GM23338 (cell line): ENCODE data around the gene NT5DC2. TPM values are rescaled to one million over a fixed set of nuclear protein-coding genes. Genes with fewer than 3 reads are reported as not detected.

Experiments used
- ATAC-seq: fragments of 200-7000 bp; cut with Tn5 transposase; 3 replicates; pipeline ENCODE4 v1.9.1; 2020
- DNase-seq: peaks from one replicate; pipeline ENCODE4 v3.0.0-alpha.2; 2015; ENCODE audit warnings: low spot score
- H2AFZ ChIP-seq: fragments of 200-600 bp; sonication (generic); 2 replicates; pipeline ENCODE4 v1.8.0; 2016; ENCODE audit warnings: antibody characterized with exemption, mild to moderate bottlenecking, moderate library complexity
- H3F3A ChIP-seq: fragments of 200-600 bp; sonication (generic); replicated peaks from 2 replicates; pipeline ENCODE4 v1.8.0; 2017; ENCODE audit warnings: antibody characterized with exemption, mixed run types, low read depth
- H3K27ac ChIP-seq: fragments of 200-600 bp; sonication (generic); 2 replicates; pipeline ENCODE4 v1.6.1; 2016; ENCODE audit warnings: low read depth
- H3K27me3 ChIP-seq: fragments of 200-600 bp; sonication (generic); 2 replicates; pipeline ENCODE4 v1.8.0; 2016; ENCODE audit warnings: mild to moderate bottlenecking, mixed run types, moderate library complexity; ENCODE audit not compliant: insufficient read depth
- H3K36me3 ChIP-seq: fragments of 200-600 bp; sonication (generic); 2 replicates; pipeline ENCODE4 v1.8.0; 2016; ENCODE audit warnings: mild to moderate bottlenecking; ENCODE audit not compliant: insufficient read depth
- H3K4me1 ChIP-seq: fragments of 200-600 bp; sonication (generic); 2 replicates; pipeline ENCODE4 v1.8.0; 2016; ENCODE audit warnings: mild to moderate bottlenecking, moderate library complexity; ENCODE audit not compliant: insufficient read depth
- H3K4me2 ChIP-seq: fragments of 200-600 bp; sonication (generic); 2 replicates; pipeline ENCODE4 v1.7.1; 2017; ENCODE audit warnings: mixed run types
- H3K4me3 ChIP-seq: fragments of 200-600 bp; sonication (generic); 2 replicates; pipeline ENCODE4 v1.6.1; 2016; ENCODE audit warnings: mixed run types
- H3K79me2 ChIP-seq: fragments of 200-600 bp; sonication (generic); replicated peaks from 2 replicates; pipeline ENCODE4 v1.8.0; 2017; ENCODE audit warnings: mild to moderate bottlenecking; ENCODE audit not compliant: insufficient read depth
- H3K9me2 ChIP-seq: fragments of 200-600 bp; sonication (generic); 2 replicates; pipeline ENCODE4 v1.8.0; 2017; ENCODE audit not compliant: insufficient read depth
- H4K20me1 ChIP-seq: fragments of 200-600 bp; sonication (generic); replicated peaks from 2 replicates; pipeline ENCODE4 v1.8.0; 2017; ENCODE audit warnings: mild to moderate bottlenecking; ENCODE audit not compliant: insufficient read depth
- H3K27ac Mint-ChIP-seq: 2 replicates; pipeline ENCODE4 v1.8.0; 2020; ENCODE audit warnings: inconsistent platforms, mild to moderate bottlenecking, moderate library complexity, mixed read lengths
- H3K27me3 Mint-ChIP-seq: 3 replicates; pipeline ENCODE4 v1.8.0; 2022; ENCODE audit warnings: low read depth, mild to moderate bottlenecking, moderate library complexity, mixed read lengths, inconsistent platforms; ENCODE audit not compliant: insufficient read depth, poor library complexity
- H3K36me3 Mint-ChIP-seq: 3 replicates; pipeline ENCODE4 v1.8.0; 2021; ENCODE audit warnings: low read depth, mild to moderate bottlenecking, inconsistent platforms, moderate library complexity, mixed read lengths
- H3K4me1 Mint-ChIP-seq: 3 replicates; pipeline ENCODE4 v1.8.0; 2020; ENCODE audit warnings: mild to moderate bottlenecking, inconsistent platforms, mixed read lengths
- H3K4me3 Mint-ChIP-seq: 3 replicates; pipeline ENCODE4 v1.8.0; 2021; ENCODE audit warnings: moderate library complexity, mild to moderate bottlenecking, inconsistent platforms, mixed read lengths
- H3K9me3 Mint-ChIP-seq: 3 replicates; pipeline ENCODE4 v1.8.0; 2020; ENCODE audit warnings: moderate library complexity, mild to moderate bottlenecking, inconsistent platforms, mixed read lengths
- POLR2AphosphoS5 ChIP-seq: IDR thresholded peaks from 2 replicates; pipeline ENCODE4 v1.6.1; 2016; ENCODE audit warnings: antibody characterized with exemption, low read depth
- long read RNA-seq: library from polyadenylated mRNA; unstranded; transcript quantifications from one replicate; pipeline ENCODE4 v2.0.0, GENCODE V29; 2020; ENCODE audit not compliant: unreplicated experiment
- polyA plus RNA-seq: library from polyadenylated mRNA; unstranded; fragments of >200 nt; fragmentation: Nextera tagmentation; extraction: Ambion mirVana; gene quantifications from 2 replicates; pipeline ENCODE4 v1.2.1, GENCODE V29; 2016
- total RNA-seq: library from RNA; depleted of rRNA; stranded (reverse); fragments of >200 nt; shearing (Covaris generic); gene quantifications from 2 replicates; pipeline ENCODE4 v1.2.3, GENCODE V29; 2014; rRNA removed
- TF ChIP-seq, protein P1 (sequence below), 2 experiments: fragments of 200-600 bp in 1 of 2; sonication (generic) in 1 of 2; conservative IDR thresholded peaks; 2 replicates each; pipeline versions ENCODE4 v1.5.1 to v1.6.1; 2016 to 2017; ENCODE audit warnings: antibody characterized with exemption in 2 of 2, low read depth in 2 of 2, mild to moderate bottlenecking in 2 of 2, moderate library complexity in 1 of 2
- TF ChIP-seq, protein P2 (sequence below): fragments of 250-450 bp; sonication (Bioruptor Pico); IDR thresholded peaks from 2 replicates; pipeline ENCODE4 v1.5.0; 2020; ENCODE audit warnings: mild to moderate bottlenecking, moderate library complexity

The NT5DC2 gene
- total RNA-seq (287 and 324 TPM in 2 replicates), polyA plus RNA-seq (260 and 269 TPM in 2 replicates)
- long read RNA-seq, transcript NT5DC2-202 (14 exons, 1,795 nt) = major isoform, 20 of 43 reads
- long read RNA-seq, partial matches to known transcripts = 13 of 43 reads
- long read RNA-seq, other reads (novel, unspliced or antisense) = 7 of 43 reads

DNA sequence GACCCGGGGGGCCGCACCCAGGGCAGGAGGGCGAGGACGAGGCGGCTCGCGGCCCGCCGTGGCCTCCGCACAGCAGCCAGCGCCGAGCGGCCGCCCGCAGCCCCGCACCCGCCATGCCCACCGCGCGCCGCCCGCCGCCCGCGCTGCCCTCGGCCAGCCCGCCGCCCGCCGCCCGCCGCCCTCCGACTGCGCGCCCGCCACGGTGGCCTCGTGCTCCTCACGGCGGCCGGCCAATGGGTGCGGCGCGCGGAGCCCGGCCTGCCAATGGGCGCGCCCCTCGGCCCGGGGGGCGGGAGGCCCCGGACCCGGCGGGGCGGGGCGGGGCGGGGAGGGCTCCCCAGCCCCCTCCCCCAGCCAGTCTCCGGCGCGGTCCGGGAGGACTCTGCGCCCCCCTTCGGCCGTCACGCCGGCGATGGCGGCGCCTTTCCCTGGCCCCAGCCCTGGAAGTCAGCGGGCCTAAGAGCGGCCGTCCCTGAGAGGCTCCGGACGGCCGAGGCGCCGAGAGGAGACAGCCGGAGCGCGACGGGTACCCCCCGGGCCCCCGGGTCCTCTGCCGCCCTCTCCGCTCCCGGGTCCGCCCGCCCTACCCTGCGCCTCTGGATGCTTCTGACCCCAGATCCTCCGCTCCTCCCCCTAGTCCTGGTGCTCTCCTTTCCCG, at the start of gene NT5DC2:
NT5DC2 (minus strand) TSS at position 235 of the 658 bp plus-strand sequence; CDS start at position 115, 120 bp downstream.
- Histone ChIP-seq H3K9me2 (no peaks in the 10 kb centered on the region), H2AFZ (peak within 1 kb of the TSS; percentile 76), H3K4me3 (peak within 1 kb of the TSS; percentile 80), H3K27me3 (no peaks in the 10 kb centered on the region), H3K27ac (no peak within 1 kb of the TSS), H3K36me3 (no peaks in the 10 kb centered on the region), H3K79me2 (peaks cover 57% of the 10 kb centered on the region), H3K4me1 (peaks cover 40% of the 10 kb centered on the region), H4K20me1 (peaks cover 32% of the 10 kb centered on the region), H3K4me2 (peak within 1 kb of the TSS; percentile 97), H3F3A (peaks cover 18% of the 10 kb centered on the region)
- H3K9me3 Mint-ChIP-seq = no peaks in the 10 kb centered on the region
- H3K36me3 Mint-ChIP-seq = peaks cover 14% of the 10 kb centered on the region
- no peak within 1 kb of the TSS for H3K27ac Mint-ChIP-seq
- peaks cover 36% of the 10 kb centered on the region for H3K4me1 Mint-ChIP-seq
- peak within 1 kb of the TSS; percentile 84 for H3K4me3 Mint-ChIP-seq
- peak; percentile 77 for DNase-seq
- H3K27me3 Mint-ChIP-seq = peaks cover 23% of the 10 kb centered on the region
- TF ChIP-seq, protein P1, sequence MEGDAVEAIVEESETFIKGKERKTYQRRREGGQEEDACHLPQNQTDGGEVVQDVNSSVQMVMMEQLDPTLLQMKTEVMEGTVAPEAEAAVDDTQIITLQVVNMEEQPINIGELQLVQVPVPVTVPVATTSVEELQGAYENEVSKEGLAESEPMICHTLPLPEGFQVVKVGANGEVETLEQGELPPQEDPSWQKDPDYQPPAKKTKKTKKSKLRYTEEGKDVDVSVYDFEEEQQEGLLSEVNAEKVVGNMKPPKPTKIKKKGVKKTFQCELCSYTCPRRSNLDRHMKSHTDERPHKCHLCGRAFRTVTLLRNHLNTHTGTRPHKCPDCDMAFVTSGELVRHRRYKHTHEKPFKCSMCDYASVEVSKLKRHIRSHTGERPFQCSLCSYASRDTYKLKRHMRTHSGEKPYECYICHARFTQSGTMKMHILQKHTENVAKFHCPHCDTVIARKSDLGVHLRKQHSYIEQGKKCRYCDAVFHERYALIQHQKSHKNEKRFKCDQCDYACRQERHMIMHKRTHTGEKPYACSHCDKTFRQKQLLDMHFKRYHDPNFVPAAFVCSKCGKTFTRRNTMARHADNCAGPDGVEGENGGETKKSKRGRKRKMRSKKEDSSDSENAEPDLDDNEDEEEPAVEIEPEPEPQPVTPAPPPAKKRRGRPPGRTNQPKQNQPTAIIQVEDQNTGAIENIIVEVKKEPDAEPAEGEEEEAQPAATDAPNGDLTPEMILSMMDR (conservative IDR thresholded peaks at IDR 0.05; ENCODE audit: low read depth in 2 of 2) = peak in 1 of 2 experiments; percentile 26; a peak in 1 of 4 replicates
- TF ChIP-seq POLR2AphosphoS5 = peak; percentile 41
- TF ChIP-seq, protein P2, sequence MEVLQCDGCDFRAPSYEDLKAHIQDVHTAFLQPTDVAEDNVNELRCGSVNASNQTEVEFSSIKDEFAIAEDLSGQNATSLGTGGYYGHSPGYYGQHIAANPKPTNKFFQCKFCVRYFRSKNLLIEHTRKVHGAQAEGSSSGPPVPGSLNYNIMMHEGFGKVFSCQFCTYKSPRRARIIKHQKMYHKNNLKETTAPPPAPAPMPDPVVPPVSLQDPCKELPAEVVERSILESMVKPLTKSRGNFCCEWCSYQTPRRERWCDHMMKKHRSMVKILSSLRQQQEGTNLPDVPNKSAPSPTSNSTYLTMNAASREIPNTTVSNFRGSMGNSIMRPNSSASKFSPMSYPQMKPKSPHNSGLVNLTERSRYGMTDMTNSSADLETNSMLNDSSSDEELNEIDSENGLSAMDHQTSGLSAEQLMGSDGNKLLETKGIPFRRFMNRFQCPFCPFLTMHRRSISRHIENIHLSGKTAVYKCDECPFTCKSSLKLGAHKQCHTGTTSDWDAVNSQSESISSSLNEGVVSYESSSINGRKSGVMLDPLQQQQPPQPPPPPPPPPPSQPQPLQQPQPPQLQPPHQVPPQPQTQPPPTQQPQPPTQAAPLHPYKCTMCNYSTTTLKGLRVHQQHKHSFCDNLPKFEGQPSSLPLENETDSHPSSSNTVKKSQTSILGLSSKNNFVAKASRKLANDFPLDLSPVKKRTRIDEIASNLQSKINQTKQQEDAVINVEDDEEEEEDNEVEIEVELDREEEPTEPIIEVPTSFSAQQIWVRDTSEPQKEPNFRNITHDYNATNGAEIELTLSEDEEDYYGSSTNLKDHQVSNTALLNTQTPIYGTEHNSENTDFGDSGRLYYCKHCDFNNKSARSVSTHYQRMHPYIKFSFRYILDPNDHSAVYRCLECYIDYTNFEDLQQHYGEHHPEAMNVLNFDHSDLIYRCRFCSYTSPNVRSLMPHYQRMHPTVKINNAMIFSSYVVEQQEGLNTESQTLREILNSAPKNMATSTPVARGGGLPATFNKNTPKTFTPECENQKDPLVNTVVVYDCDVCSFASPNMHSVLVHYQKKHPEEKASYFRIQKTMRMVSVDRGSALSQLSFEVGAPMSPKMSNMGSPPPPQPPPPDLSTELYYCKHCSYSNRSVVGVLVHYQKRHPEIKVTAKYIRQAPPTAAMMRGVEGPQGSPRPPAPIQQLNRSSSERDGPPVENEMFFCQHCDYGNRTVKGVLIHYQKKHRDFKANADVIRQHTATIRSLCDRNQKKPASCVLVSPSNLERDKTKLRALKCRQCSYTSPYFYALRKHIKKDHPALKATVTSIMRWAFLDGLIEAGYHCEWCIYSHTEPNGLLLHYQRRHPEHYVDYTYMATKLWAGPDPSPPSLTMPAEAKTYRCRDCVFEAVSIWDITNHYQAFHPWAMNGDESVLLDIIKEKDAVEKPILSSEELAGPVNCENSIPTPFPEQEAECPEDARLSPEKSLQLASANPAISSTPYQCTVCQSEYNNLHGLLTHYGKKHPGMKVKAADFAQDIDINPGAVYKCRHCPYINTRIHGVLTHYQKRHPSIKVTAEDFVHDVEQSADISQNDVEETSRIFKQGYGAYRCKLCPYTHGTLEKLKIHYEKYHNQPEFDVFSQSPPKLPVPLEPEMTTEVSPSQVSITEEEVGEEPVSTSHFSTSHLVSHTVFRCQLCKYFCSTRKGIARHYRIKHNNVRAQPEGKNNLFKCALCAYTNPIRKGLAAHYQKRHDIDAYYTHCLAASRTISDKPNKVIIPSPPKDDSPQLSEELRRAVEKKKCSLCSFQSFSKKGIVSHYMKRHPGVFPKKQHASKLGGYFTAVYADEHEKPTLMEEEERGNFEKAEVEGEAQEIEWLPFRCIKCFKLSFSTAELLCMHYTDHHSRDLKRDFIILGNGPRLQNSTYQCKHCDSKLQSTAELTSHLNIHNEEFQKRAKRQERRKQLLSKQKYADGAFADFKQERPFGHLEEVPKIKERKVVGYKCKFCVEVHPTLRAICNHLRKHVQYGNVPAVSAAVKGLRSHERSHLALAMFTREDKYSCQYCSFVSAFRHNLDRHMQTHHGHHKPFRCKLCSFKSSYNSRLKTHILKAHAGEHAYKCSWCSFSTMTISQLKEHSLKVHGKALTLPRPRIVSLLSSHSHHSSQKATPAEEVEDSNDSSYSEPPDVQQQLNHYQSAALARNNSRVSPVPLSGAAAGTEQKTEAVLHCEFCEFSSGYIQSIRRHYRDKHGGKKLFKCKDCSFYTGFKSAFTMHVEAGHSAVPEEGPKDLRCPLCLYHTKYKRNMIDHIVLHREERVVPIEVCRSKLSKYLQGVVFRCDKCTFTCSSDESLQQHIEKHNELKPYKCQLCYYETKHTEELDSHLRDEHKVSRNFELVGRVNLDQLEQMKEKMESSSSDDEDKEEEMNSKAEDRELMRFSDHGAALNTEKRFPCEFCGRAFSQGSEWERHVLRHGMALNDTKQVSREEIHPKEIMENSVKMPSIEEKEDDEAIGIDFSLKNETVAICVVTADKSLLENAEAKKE = no peak
- peak; percentile 12 for ATAC-seq
